NCI-H187 (cell line): ENCODE results near the gene ARHGEF4.

Experiments used
- DNase-seq, 2 experiments: peaks; one replicate each; lab custom pipeline; 2025; lab: John Stamatoyannopoulos, UW

Gene ARHGEF4

DNA sequence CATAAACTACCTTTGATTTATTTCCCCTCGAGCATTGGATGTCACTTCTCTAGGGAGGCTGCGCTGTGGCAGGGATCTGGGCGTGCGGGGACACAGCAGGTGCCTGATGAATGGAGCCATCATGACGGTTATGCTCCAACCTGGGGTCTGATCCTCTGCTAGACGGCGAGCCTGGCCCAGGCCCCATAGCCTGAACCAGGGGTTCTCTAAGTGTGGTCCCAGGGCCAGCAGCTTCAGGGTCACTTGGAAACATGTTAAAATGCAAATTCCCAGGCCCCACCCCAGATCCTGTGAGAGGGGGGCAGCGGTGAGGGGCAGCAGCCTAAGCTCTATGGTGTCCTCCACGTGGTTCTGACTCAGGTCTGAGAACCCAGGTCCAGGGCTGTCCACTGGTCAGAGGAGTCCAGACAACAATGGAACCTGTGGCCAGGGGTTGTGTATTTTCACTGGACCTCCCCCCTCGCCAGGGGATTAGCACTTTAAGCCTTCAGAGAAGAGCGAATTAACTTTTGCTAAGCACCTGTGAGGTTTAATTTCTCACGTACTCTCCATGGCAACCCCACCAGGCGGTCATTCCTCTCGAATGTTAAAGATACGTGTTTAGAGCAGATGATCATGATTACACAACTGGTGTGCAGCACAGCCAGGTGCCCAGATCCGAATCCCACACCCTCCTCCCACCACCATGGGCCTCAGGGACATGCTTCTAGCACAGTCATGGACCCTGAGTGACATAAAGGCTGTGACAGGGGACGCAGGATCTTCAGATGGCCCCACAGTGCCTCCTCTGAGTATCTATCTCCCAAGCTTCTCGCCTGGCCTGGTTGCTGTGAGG lies 1.6 kb upstream of the ARHGEF4 start:
- no peak for DNase-seq

GRCh38 chr2:130835766-130836015 lies 1.0 kb upstream of the ARHGEF4 start:
- no peak for DNase-seq

GRCh38 chr2:130837175-130837810 lies 579 bp downstream of the ARHGEF4 start:
- no peak for DNase-seq

- DNase-seq = no peak
Measured at GRCh38 chr2:130837811-130838565, 1.3 kb downstream of the ARHGEF4 start.

DNA sequence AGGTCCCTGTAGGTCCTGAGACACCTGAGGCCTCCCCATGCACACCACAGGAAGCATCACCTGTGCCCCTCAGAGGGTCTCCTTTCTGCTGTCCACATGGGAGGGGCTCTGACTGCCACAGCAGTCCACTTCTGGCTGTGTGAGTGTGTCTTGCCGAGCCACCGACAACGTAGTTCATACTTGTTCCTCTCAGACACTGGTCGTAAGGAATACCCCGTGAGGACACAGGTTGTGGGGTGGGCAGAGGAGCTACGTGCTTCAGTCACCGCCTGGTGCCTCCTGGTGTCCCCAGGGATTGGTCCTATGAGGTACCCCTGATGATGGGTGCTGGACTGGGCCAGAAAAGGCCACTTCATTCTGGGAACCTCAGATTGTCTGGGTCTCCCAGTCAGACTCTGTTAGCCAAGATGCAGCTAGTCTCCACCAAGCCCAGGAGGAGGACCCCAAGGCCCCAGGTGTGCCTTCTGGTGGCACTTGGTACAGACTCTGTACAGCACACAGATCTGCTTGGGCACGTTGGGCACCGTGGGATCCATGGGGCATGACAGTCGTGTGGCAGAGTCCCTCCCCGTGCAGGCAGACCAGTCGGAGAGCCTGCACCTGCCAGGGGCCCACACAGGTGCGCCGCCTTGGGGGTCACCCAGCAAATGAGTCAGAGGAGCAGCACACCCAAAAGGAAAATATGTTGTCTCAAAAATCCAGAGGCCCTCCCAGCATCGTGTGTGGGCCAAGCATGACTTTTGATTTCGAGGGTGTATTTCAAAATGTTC lies 2.5 kb downstream of the ARHGEF4 start:
- DNase-seq = no peak

DNA sequence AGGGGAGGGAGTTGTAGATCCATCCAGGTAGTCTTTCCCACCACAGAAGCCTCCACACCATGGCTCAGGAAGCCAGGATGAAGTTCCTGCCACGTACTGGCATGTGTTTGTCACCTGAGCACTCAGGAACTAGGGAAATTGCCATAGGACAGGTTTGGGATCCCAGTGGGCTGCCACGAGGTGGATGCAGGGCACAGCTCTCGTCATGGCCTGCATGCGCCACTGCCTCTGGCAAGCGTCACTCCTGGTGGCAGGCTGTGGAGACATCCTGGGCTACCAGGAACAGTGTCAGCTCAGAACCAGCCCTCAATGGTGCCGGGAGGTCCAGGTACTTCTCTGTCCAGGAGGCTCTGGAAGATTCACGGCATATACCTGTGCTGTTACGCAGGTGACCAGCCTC lies 3.8 kb downstream of the ARHGEF4 start:
- DNase-seq = no peak

DNA sequence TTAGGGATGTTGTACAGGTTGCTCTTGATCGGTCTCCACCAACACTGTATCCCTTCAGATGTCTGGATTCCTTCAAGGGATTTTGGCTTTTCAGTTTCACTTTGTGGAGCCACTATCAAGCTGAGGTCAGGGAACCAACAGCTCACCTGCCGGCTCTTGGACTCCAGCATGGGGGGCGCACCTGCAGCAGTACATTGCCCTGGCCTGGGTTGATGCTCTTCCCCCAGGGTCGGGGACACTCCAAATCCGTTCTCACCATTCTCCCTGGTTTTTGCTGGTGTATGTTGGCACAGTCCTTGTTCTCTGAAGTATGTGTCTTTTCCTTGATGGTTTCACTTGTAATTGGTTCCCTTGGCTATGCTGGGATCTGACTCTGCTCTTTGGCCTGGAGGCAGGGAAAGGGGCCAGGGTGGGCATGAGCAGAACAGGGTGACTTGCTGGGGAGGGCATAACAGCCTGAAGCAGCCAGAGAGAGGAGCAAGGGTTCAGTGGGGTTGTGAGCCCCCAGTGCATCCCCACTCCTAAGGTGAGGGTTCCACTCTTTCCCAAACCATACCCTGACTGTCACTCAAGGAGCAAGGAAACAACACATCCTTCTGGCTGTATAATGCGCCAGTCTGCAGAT lies 5.1 kb downstream of the ARHGEF4 start:
- DNase-seq = no peak

DNA sequence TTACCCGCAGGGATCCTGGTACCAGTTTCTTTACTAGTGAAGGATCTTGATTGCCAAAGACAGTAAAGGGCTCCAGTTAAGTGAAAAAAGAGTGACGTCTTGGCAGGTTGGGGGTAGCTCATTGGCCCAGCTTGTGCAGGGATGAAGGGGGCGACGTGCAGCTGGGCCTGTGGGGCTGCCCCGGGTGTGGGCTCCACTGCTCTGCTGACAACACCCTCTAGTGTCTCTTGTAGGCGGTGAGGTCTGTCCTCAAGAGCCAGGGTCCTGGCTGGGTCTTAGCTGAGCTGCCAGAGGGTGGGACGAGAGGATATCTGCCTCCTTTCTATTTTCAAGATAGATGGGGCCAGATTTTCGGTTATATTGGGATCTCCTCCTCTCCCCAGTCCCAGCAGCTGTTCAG lies 6.1 kb downstream of the ARHGEF4 start:
- DNase-seq = no peak

DNA sequence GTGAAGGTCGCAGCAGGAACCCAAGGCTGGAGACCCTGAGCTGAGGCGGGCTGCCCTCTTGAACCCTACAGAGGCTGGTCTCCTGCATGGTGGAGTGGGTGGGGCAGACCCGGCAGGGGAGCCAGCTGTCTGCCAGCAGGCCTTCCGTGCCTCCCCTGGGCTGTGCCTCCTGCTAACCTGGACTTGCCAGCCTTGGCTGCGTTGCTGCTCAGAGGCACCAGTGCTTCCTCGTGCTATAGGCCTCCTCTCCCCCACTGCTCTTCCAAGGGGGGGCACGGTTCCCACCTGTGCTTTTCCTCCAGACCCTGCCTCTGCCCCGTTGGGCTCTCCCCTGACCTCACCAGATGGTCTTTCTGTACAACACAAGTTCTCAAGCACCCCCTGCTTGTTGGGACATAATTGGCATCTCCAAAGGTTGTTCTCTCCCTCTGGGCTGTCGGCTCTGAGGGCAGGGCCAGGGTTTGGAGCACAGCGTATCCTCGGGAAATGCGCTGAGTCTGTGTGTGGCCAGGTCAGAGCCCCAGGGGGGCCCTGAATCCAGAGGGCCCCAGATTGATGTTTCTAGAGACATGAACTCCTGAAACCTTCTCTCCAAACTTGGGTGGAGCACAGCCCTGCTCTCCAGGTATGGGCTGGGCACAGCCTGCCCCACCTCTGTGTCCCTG lies 6.7 kb downstream of the ARHGEF4 start:
- no peak for DNase-seq

DNA sequence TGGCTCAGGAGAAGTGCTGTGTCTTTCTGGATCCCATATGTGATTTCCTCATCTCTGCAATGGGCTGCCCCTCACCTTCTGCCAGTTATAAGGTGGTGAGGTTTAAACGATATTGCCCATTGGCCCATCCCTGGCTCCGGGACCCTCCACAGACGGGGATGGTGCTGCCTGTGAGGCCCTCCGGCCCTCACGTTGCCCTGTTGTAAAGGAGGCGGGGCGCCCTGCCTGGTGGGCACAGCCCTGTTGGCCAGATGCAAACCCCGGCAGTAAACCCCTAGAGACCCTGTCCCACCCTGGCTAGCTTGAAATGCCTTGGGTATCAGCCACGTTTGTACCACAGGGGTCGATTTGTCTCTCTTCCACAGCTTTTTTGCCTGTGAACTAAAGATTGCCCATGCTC lies 7.4 kb downstream of the ARHGEF4 start:
- DNase-seq = no peak

DNA sequence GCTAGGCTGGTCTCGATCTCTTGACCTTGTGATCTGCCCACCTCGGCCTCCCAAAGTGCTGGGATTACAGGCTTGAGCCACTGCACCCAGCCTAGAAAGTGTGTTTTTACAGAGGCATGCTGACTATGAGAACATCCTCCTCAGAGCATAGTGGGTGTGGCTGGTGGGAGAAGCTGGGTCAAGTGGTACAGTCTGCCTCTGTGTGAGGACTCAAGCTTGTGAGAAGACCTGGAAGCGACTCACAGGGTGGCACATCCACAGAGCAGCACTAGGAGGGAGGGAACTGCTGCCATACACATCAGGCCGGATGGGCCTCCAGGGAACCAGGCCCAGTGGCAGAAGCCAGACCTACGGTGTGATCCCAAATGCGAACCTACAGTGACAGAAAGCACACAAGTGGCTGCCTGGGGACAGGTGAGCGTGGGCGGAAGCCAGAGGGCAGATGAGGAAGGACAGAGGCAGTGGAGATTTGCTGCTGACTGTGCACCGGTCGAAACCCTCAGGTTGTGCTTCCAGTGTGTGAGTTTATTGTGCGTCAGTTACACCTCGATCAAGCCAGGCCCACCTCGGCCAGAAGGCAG lies 8.9 kb downstream of the ARHGEF4 start:
- no peak for DNase-seq

DNA sequence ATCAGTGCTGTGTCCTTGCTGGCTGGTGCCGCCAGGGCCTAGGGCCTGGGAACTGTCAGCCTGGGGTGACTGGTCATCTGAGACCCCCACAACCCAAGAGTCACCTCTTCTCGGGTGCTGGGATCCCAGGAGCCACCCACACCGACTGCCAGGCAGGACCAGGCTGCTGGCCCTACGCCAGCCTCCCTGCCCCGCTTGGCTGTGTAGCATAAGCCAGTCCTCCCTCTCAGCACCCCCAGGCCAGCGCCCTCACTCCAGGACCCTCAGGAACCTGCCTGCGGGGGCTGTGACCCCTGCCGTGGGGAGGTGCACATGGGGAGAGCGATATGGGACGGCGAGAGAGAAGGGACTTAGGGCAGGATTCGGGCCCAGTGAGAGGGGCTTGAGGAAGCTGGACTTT lies 9.5 kb downstream of the ARHGEF4 start:
- no peak for DNase-seq

DNA sequence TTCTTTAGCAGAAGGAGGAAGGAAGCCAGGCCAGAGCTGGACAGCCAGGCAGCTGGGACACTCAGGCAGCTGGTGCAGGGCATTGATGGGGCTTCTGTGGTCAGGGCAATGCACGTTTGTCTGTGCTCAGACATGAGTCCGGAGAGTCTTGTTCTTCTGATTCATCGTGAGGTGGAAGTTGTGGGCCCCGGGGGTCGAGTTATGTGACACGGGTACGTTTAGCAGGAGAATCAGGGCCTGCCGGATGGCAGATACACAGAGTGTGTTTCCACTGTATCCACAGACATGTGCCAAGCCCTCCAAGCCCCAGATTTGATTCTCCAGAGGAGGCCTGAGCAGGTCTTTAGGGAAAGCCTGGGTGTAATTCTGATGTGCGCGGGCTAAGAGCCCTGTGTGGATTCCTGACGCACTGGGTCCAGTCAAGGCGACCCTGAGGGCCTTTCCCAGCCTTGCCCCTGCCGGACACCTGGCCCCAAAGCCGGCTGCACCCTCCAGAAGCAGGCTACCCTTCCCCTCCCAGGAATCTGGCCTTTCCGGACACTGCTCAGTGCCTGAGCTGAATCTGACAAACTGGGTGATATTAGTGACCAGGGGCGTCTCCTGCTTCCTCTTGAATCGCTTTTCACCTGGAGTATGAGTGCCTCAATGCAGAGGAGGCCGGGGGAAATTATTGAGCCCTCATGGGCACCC lies 10.1 kb downstream of the ARHGEF4 start:
- DNase-seq = no peak

GRCh38 chr2:130847776-130848525 lies 11.2 kb downstream of the ARHGEF4 start:
- DNase-seq = no peak

DNA sequence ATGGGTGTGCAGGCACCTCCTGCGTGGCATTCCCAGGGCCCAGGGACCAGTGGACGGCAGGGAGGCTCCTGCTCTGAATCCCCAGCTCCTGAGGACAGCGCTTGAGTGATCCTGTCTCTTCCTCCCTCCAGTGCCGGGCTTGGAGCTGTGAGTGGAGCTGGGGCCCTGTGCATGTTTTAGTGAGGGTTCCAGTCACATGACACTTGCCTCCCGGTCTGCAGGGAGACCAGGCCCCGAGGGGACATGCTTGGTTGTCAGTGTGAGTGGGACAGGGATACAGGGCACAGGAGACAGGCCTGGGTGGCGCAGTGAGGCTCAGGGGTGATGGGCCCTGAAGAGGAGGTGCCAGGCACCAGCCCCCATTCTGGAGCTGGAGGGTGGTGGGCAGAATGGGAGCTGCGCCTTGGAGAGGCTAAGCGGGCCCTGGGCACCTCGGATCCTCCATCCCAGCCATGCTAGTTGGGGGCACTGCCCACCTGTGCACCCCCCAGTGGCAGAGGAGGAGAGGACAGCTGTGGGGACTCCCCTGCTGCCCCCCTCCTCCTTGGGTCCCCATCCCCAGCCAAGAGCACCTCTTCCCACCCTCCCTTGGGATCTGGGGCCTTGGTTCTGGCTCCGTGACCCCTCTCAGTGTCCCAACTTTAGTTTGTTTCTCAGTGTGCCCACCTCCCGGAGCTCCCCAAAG lies 12.0 kb downstream of the ARHGEF4 start:
- no peak for DNase-seq

- DNase-seq = no peak
Measured at GRCh38 chr2:130849896-130850787, 13.4 kb downstream of the ARHGEF4 start.

DNA sequence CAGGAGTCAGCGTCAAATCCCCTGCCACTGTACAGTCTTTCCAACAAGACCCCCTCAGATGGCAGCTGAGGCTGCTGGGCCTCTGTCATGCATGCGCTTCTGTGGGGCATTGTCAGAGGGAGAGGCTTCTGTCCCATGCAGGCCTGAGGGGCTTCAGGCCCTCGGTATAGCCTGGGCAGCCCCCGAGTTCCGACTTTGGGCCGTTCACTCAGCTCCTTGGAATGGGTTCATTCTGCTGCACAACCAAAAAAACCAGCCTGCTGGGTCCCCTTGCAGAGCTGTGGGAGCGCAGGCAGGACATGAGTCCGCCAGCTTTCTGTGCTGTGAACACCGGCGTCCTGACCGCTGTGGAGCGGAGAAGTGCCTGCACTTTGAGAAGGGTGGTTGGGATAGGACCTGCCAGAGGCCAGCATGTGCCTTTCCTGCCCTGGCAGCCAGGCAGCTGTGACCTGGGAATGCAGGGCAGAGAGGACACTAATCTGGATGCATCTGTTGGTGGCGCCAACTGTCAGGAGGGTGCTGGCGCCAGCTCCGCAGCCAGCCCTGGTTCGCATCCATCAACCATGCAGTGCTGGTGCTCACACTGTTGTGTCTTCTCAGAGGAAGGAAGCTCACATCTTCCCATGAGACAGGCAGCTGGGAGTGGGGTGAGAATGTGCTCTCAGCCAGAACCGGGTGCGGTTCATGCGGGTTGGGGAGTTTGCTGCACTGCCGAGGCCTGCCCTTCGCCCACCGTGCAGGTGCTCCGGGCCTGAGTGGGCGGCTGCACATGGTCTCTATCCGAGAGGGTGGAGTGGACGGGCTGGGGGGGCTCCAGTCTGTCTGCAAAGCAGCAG lies 14.3 kb downstream of the ARHGEF4 start:
- no peak for DNase-seq
